C4-2B (cell line): ENCODE data around the gene THOC6.

Experiments
- H3K27ac ChIP-seq: fragments of 450-650 bp; 2 replicates; pipeline ENCODE4 v1.5.1; 2017
- ZFX ChIP-seq: fragments of 450-650 bp; IDR thresholded peaks from 2 replicates; pipeline ENCODE4 v1.6.1; 2017
- TF ChIP-seq, protein P1 (sequence below): fragments of 450-650 bp; conservative IDR thresholded peaks from 2 replicates; pipeline ENCODE4 v1.5.1; 2017; ENCODE audit warnings: mild to moderate bottlenecking

THOC6 gene

DNA sequence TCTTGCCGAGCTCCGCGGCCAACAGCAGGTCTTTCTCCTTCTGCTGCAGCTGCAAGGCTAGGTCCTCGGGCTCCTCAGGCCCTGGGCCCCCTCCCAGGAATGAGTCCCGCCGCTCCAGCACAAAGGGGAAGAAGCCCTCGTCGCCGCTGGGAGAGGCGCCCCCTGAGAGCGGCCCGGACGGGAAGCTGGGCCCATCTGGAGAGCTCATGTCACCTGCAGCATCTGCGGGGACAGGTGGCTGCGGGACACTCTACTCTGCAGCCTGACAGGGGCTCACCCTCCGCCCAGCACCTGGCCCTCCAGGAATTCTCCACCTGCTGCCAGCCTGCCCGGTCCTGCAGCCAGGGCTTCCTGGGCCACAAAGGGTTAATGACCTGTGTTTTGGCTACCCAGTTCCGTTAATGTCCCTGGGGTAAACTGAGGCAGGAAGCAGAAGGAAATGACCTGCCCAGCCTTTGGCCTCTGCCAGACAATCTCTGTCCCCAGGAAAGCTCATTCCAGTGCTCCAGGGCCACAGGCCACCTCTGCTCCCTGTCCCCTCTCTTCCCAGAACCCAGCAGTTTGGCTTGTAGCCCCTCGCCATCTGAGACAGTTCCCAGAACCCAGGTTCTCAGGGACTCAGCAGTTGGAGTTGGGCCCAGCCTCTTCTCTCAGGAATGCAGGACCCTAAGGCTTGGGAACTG lies 11.6 kb downstream of the THOC6 start:
- H3K27ac ChIP-seq = peak overlapping the region; percentile 66; the same call in 1 of the 2 replicates
- no peak for TF ChIP-seq ZFX
- TF ChIP-seq, protein P1, sequence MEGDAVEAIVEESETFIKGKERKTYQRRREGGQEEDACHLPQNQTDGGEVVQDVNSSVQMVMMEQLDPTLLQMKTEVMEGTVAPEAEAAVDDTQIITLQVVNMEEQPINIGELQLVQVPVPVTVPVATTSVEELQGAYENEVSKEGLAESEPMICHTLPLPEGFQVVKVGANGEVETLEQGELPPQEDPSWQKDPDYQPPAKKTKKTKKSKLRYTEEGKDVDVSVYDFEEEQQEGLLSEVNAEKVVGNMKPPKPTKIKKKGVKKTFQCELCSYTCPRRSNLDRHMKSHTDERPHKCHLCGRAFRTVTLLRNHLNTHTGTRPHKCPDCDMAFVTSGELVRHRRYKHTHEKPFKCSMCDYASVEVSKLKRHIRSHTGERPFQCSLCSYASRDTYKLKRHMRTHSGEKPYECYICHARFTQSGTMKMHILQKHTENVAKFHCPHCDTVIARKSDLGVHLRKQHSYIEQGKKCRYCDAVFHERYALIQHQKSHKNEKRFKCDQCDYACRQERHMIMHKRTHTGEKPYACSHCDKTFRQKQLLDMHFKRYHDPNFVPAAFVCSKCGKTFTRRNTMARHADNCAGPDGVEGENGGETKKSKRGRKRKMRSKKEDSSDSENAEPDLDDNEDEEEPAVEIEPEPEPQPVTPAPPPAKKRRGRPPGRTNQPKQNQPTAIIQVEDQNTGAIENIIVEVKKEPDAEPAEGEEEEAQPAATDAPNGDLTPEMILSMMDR = no peak

GRCh38 chr16:3035972-3036725 lies 12.3 kb downstream of the THOC6 start:
- H3K27ac ChIP-seq = peak overlapping the region; percentile 66
- TF ChIP-seq, protein P1 = no peak

GRCh38 chr16:3036726-3037315 lies 13.0 kb downstream of the THOC6 start, which contains the start of gene BICDL2:
Gene BICDL2 (minus strand): TSS chr16:3036944. CDS start chr16:3035496, 1,448 bp downstream.
- H3K27ac ChIP-seq = peak within 1 kb of the TSS; percentile 66
- TF ChIP-seq, protein P1 = no peak

DNA sequence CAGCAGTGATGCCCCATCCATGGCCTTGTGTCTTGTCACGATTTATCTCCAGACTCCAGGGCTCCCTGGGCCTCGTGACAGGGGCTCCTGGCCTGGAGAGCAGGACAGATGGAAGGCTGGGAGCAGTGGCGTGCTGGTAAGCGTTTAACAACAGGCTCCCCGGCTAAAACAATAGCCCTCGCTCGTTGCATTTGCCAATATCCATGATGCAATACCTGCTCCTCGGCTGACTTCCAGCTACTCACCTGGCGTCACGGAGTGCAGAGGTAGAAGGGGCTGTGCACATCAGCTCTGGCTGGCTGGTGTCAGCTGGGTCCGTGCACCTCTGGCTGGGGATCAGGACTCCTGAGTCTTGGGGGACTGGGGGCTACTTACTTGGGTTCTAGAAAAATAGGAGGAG lies 14.4 kb downstream of the THOC6 start:
- TF ChIP-seq, protein P1 = no peak
- TF ChIP-seq ZFX = no peak

DNA sequence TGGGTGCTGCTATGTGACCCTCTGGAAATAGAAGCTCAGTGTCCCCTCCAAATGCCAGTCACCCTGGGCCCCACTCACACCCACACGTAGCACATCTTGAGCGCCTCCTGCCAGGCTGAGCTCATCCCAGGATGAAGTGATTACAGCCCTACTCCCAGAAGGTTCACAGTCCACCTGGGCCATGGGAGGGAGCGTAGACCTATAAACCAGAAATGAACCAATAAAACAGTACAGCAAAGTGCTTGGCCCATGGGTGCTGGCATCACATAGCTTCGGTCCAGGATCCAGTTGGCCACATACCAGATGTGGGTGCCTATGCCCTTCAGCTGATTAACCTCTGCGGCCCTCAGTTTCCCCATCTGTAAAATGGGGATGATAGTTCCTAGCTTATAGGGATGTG lies 15.1 kb downstream of the THOC6 start:
- no peak for TF ChIP-seq ZFX
- TF ChIP-seq, protein P1 = no peak

More for the DNA sequence above, 14.4 kb downstream of the THOC6 start:
- peak overlapping the region; percentile 3; the same call in 1 of the 2 replicates for H3K27ac ChIP-seq

GRCh38 chr16:3042376-3042775 lies 18.5 kb downstream of the THOC6 start:
- no peak for TF ChIP-seq ZFX
- TF ChIP-seq, protein P1 = no peak

More for the DNA sequence above, 15.1 kb downstream of the THOC6 start:
- no peak overlapping the region for H3K27ac ChIP-seq

DNA sequence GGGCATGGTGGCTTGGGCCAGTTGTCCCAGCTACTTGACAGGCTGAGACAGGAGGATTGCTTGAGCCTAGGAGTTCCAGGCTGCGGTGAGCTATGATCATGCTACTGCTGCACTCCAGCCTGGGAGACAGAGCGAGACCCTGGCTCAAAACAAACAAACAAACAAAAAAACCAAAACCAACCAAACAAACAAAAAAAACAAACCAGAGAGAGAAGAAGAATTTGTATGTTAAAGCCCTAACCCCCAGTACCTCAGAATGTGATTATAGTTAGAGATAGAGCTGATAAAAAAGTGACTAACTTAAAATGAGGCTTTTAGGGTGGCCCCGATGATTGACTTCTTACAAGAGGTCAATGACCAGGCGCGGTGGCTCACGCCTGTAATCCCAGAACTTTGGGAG lies 20.9 kb downstream of the THOC6 start:
- no peak overlapping the region; the same call in 1 of the 2 replicates for H3K27ac ChIP-seq
- no peak for TF ChIP-seq ZFX
- TF ChIP-seq, protein P1 = no peak

More at GRCh38 chr16:3042376-3042775, 18.5 kb downstream of the THOC6 start:
- no peak overlapping the region for H3K27ac ChIP-seq
